ENCODE results near the gene SOX8.

The SOX8 gene

DNA sequence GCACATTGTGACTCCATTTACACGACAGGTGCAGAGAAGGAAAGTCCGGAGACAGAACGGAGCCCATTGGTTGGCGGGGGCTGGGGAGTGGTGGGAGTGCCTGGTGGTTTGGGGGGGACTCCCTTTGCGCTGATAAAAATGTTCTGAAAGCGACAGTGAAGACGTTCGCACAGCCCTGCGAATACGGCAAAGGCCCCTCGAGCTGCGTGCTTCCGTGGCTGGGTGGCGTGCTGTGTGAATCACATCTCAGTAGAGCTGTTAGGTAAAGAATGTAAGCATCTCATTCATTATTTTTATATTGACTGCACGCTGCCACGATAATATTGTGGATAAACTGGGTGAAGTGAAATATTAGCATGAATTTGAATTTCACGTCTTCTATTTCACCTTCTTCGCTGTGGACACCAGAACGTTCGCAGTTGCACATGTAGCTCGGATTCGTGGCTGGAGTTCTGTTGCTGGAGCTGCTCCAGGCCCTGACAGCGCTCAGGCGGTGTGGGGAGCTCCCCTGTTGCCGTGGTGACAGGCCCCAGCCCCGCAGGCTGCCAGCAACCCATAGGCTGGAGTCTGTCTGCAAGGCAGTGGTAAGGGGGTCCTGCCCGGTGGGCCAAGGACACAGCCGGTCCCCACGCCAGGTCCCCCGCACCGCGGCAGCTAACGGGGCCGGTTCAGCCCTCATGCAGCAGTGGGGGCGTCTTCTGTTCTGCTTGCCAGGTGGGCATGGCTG is 44.6 kb downstream of the SOX8 start:
- DNase-seq (ENCODE audit: low read depth in 3 of 3): no peak

DNA sequence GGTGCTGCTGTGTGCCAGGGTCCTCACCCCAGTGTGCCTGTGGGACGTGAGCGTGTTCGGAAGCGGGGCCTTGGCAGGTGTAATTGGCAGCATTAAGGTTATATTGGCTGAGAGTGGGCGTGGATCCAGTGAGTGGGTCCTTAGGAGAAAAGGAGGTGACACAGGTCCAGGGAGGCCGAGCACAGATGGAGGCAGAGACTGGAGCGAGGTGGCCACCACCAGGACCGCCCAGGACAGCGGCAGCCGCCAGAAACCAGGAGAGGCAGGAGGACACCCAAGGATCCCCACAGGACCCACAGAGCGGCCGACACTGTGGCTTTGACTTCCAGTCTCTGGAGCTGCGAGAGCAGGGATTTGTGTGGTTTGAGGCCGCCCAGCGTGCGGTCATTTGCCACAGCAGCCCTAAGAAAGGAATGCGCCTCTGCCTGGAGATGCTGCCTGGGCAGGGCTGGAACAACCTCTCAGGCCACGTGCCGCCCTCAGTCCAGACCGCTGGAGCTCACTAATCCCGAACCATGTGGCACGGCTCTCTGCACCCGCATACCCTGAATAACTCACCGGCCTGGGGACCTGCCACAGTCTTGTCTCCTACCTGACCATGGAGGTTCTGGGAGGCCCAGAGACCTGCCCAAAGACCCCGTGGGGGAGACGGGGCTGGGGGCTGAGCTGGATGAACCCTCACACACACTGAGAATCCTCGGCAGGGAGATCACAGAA is 45.4 kb downstream of the SOX8 start:
- no peak for DNase-seq (ENCODE audit: low read depth in 3 of 3)

DNA sequence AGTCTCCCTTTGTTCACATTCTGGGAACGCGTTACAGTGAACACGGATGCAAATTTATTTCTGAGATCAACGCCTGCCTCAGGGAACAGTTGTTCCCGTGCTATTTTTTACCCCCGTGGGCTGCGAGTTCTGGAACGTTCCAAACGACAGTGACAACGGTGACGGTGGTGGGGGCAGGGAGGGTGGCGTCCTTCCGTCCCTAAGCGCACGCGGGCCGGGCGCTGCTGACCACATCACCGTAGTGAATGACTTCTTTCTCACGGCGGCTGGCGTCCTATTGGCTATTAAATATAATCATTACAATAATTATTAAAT is 45.9 kb downstream of the SOX8 start:
- DNase-seq (ENCODE audit: low read depth in 3 of 3): no peak

DNA sequence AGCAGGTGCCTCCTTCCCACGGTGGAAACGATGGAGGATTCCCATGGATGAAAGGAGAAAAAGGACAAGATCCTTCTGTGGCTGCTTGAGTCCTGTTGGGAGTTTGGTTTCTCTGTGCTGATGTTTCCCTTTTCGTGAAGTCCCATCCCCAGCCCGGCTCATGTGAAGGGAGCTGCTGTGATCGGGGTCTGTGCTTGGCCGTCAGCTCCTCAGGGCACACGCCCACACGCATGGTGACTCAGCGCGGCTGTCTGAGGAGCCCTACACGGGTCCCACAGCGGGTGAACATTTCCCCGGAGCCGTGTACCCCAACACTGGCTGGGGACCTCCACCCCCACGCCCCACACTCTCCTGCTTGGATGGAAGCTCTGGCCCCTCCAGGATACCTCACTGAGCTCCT is 46.5 kb downstream of the SOX8 start:
- DNase-seq (ENCODE audit: low read depth in 3 of 3): no peak

DNA sequence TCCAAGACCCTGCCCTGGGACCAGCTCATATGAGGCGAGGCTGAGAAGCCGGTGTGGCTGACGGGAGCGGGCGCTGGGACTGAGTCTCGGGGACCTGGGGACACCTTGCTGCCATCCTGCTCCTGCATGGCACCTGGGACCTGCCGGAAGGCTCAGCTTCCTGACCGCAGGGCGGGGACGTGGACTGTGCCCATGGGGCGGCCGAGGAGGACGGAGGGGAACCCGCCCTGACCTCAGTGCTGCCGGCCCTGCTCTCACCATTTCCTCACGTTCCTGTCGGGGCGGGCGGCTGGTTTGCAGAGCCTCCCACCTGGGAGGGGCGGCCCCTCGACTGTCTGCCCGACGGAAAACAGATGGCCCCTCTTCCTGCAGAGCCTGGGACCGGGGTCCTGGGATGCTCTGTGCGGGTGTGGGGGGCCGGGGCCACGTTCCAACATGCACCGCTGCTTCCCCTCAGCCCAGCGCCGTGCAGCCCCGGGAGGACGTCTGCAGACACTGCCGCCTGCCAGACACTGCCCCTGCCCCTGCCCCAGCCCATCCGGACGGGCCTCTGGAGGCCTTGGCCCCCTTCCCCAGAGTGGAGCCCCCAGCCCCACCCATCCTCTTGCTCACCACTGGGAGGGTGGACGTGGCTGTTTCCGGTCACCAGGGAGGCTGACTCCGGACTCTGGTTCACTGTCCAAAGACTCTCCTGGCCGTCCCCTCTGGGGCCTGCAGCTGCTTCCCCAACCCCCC is 47.1 kb downstream of the SOX8 start:
- no peak for DNase-seq (ENCODE audit: low read depth in 3 of 3)

DNA sequence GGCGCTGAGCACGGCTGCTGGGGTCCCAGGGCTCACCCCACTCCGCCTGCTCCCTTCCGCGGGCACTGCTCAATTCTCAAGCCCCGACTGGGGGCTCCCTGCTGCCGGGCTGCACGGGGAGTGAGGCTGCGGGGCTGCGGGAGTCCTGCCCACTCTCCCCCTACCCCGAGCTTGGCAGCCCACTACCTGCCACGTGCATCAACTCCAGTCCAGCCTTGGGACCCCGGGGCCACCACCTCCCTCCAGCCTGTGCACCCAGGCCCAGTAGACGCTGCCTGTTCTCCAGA is 47.6 kb downstream of the SOX8 start:
- DNase-seq (ENCODE audit: low read depth in 3 of 3): no peak

DNA sequence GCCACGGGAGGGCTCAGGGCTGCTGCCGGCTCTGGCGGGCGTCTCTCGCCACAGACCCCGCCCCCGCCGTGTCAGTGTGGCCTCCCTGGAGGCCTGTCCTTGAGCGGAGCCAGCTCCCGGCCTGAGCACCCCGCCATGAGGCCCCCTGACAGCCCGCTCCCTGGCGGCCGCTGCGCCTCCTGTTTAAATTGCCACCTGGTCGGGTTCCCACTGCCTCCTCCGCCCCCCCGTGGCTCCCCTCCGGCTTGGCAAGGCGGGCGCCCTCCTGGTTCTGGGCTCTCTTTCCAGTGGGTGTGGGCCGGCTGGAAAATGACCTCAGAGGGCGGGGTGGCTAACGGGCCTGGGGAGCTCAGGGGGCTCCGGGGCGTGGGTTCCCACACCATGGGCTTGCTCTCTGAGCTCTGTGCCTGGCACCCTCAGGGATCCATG is 48.9 kb downstream of the SOX8 start:
- DNase-seq (ENCODE audit: low read depth in 3 of 3): no peak

DNA sequence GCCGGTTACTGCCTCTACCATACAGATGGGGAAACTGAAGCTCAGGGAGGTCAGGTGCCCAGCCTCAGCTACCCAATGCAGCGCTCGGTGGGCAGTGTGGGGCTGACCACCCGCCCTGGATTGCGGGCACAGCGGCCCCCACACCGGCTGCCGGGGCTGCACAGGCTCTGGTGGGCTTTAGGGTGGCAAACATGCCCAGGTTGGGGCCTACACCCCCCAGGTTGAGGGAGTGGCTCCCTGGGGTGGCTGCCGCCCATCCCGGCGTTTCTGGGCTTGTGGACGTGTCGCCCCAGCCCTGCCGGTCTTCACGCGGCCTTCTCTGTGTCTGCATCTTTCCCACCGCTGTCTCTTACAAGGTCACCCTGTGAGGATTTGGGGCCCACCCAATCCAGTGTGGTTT is 50.1 kb downstream of the SOX8 start:
- DNase-seq (ENCODE audit: low read depth in 3 of 3): no peak

DNA sequence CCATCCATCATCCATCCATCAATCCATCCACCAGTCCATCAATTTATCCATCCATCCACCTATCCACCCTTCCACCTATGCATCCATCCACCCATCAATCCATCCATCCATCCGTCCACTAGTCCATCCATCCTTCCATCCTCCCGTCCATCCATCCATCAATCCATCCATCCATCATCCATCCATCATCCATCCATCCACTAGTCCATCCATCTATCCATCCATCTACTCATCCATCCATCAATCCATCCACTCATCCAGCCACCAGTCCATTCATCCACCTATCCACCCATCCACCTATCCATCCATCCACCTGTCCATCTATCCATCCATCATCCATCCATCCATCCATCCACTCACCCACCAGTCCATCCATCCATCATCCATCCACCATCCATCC is 51.0 kb downstream of the SOX8 start:
- DNase-seq (ENCODE audit: low read depth in 3 of 3): no peak

DNA sequence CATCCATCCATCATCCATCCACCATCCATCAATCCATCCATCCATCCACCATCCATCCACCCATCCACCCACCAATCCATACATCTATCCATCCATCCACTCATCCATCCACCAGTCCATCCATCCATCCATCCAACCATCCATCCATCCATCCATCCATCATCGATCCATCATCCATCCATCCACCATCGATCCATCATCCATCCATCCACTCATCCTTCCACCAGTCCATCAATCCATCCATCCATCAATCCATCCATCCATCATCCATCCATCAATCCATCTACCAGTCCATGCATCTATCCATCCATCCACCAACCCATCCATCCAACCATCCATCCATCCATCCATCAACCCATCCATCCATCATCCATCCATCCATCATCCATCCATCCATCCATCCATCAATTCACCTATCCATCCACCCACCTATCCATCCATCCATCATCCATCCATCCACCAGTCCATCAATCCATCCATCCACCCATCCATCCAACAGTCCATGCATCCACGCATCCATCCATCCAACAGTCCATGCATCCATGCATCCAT is 51.6 kb downstream of the SOX8 start:
- no peak for DNase-seq (ENCODE audit: low read depth in 3 of 3)

DNA sequence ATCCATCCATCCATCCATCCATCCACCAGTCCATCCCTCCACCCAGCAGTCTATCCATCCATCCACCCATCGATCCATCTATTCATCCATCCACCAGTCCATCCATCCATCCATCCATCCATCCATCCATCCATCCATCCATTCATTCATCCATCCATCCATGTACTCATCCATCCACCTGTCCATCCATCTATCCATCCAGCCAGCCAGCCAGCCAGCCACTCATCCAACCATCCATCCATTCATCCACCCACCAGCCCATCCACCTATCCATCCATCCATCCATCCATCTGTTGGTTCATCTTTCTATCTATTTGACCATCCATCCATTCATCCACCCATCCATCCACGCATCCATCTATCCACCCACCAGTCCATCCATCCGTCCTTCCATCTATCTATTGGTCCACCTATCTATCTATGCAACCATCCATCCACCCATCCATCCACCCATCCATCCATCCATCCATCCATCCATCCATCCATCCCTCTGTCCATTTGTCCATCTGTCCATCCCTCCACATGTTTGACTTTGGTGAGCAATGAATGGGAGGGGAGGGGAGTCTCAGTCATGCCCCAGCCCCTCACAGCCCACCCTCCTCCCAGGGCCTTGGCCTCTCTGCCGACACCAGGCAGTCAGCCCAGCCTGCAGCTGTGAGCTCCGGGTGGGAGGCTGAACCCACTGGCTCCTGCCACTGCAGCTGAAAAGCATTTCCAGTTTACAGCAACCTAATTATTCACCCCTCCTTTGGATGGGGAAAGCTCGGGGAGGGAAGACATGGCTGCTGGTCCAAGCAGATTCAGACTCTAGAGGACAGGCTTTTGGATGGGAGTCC is 52.9 kb downstream of the SOX8 start:
- DNase-seq (ENCODE audit: low read depth in 3 of 3): no peak

DNA sequence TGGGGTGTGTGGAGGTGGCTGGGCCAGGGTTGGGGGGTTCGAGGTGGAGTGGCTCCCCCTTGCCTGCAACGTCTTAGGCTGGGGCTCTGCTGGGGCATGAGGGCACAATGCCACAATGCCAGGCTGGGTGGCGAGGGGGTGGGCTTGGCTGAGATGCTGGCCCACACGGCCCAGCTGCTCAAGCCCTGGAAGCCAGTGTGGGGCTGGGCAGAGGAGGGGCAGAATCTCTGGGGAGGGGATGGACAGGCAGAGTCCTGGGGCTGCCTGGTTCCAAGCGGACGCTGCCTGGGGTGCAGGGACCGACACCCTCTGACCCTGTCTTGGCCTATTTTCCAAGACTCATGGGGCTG is 53.5 kb downstream of the SOX8 start:
- DNase-seq (ENCODE audit: low read depth in 3 of 3): no peak

DNA sequence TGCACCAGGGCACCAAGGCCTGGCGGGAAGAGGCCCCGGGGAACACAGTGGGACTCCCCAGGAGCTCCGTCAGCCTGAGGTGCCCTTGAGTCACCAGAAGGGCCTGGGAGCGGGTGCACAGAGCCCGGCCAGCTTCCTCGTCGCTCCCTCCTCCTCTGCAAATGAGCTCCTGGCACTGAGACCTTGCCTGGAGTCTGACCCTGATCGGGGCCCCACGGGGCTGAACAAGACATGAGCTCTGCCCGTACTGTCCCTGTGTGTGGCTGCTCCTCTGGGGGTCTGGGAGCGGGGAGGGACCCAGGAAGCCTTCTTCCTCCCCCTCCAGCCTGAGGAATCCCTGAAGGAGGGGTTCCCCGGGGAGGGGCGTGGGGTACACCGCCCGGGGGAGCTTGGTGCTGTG is 54.6 kb downstream of the SOX8 start:
- DNase-seq (ENCODE audit: low read depth in 3 of 3): no peak

All from stimulated activated CD4-positive, alpha-beta T cell treated with anti-CD3 and anti-CD28 coated beads, TNF-alpha, amount 100 ng/mL, for 24 hours (primary cell).